ENCODE results near the gene MAML1.
"Not testable (repeated sequence)": the region's sequence is repeated elsewhere in the genome, so short reads cannot be mapped to it uniquely, and the experiment has no call there.

MAML1 gene

DNA sequence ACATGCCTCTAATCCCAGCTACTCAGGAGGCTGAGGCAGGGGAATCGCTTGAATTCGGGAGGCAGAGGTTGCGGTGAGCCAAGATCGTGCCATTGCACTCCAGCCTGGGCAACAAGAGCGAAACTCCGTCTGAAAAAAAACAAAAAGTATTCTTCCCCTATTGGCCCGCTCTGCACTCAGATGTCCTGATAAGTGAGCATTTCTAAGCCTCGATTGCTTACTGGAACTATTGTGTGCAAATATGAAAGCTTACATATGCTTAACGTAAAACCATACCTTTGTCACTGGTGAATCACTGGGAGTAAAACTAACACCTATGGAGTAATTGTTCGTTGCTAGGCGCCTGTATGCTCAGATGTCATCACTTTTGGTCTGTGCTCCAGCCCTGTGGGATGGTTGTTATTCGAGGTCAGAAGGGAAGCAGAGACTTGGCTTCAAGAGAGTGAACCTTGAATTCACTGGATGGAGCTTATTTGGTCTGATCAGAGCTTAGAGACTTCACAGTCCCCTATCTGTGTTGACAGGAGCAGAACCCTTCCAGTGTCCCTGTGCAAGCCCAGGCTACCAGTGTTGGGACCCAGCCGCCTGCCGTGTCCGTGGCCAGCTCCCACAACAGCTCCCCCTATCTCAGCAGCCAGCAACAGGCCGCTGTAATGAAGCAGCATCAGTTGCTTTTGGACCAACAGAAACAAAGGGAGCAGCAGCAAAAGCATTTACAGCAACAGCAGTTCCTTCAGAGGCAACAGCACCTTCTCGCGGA lies 35.9 kb downstream of the MAML1 start:
- DNase-seq (ENCODE audit: extremely low read depth in 1 of 2, low read depth in 1 of 2), result no peak

DNA sequence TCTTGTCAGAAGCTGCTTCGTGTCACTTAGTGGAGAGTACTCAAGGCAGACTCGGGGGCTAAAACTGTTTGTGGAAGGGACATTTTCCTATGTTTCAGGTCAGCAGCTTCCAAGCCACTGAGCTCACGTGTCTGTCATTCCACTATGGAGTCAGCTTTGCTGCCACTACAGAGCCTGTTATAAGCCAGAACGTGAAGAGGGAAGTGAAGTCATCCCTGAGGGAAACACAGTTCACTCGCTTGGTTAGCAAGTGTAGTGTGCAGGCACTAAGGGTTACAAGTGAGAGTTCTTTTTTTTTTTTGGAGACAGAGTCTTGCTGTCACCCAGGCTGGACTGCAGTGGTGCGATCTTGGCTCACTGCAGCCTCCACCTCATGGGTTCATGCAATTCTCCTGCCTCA lies 36.6 kb downstream of the MAML1 start:
- no peak for DNase-seq (ENCODE audit: extremely low read depth in 1 of 2, low read depth in 1 of 2)

- DNase-seq (ENCODE audit: extremely low read depth in 1 of 2, low read depth in 1 of 2), result no peak
These were observed 37.2 kb downstream of the MAML1 start for GRCh38 chr5:179769796-179770195.

- DNase-seq (ENCODE audit: extremely low read depth in 1 of 2, low read depth in 1 of 2), result no peak
These were observed 38.8 kb downstream of the MAML1 start for GRCh38 chr5:179771311-179771895.

DNA sequence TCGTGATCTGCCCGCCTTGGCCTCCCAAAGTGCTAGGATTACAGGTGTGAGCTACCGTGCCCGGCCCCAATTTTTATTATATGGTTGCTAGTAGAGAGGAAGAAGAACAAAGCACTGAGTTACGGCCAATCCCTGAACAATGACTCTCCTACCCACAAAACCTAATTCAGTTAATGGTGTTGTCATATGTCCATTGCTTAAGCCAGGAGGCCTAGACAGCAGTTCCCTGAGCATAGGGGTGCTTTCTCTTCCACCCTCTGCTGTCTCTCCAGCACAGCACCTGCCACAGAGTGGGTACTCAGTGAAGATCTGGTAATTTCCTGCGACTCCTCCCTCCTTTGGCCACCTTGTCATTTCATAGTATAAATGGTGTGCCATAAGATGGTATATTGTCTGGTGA lies 39.7 kb downstream of the MAML1 start:
- DNase-seq (ENCODE audit: extremely low read depth in 1 of 2, low read depth in 1 of 2), result no peak

DNA sequence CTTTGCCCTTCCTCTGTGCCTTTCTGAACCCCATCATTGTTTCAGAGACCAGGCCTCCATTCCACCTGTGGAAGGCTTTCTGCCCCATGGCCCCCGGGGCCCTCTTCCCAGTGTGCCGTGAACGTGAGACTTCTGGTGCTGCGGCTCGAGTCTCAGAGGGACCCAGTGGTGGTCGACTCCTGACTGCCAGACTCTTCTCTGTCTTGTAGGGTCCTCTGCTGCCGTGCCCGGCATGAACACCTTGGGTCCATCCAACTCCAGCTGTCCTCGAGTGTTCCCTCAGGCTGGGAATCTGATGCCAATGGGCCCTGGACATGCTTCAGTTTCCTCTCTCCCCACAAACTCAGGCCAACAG lies 41.0 kb downstream of the MAML1 start:
- DNase-seq (ENCODE audit: extremely low read depth in 1 of 2, low read depth in 1 of 2), result no peak

- DNase-seq (ENCODE audit: extremely low read depth in 1 of 2, low read depth in 1 of 2), result no peak
These were observed 41.8 kb downstream of the MAML1 start for GRCh38 chr5:179774442-179774841.

DNA sequence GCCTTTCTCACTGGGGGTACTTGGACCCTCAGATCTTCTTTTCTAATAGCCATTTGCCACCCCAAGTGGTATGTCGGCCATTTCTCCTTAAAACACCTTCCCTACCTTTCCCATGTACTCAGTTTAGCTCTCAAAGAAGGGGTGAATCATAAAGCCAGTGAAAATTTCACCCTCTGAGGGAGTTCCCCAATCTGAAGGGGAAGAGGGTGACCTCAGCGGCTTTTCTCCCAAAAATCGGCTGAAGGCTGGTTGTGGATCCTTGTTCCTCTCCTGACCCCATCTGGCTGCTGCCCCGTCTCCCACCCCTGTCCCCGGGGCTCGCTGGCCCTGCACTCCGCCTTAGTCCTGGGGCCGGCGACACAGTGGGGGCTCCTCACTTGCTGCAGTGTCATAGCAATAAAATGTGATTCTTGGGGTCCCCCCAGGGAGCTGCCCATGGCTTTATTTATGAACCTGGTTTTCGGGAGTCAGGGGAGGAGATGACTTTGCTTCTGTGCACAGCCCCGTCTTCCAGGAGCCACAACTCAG lies 43.9 kb downstream of the MAML1 start:
- no peak for DNase-seq (ENCODE audit: extremely low read depth in 1 of 2, low read depth in 1 of 2)

DNA sequence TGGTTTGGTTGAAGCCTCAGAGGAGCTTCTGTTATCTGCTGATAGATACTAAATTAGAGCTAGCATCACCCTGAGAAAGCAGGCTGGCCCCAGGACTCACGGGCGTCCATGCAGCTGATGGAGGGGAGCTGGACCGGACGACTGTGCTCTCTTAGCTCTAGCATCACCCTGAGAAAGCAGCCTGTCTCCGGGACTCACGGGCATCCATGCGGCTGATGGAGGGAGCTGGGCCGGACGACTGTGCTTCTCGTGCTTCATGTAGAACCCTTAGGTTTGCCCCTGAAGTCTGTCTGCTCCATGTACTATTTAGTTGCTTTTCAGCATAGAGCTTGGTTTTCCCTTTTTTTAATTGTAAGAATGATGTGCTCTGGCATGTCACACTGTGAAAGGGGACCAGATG lies 44.8 kb downstream of the MAML1 start:
- DNase-seq (ENCODE audit: extremely low read depth in 1 of 2, low read depth in 1 of 2), result no peak

DNA sequence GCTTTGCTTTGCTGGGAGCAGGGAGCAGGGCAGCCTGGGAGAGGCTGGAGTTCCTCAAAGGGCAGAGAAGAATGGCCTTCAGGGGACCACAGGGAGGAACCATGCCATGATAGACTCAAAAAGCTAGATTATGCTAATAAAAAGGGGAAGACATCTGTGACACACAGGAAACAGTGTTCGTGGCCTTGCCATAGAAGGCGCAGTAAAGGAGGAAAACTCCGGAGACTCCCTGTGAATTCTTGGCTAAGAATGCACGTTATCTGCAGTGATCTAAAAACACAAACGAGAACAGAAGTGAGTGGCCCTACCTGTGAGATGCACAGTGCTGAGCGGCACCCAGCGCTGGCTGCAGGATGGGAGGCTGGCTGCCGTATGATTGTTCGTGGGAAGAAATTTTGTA lies 45.3 kb downstream of the MAML1 start:
- DNase-seq (ENCODE audit: extremely low read depth in 1 of 2, low read depth in 1 of 2), result no peak

- no peak for DNase-seq (ENCODE audit: extremely low read depth in 1 of 2, low read depth in 1 of 2)
These were observed 46.0 kb downstream of the MAML1 start for GRCh38 chr5:179778591-179778990.

DNA sequence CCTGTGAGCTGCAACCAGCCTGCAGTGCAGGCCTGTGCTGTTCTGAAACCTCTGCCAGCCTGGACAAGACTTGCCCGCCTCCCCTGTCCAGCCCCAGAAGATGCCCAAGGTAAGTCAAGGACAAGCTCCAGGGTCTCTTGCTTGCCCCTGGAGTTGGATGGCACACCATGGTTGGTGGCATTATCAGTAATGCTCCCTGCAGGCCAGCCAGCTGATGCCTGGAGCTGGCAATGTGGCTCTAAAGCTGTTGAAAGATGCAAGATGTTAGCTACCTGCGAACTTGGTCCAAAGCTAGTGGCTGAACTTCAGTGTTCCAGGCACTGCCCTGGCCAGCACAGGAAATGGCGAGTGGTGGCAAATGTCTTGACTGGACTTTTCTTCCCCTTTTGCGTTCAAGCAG lies 47.2 kb downstream of the MAML1 start:
- DNase-seq (ENCODE audit: extremely low read depth in 1 of 2, low read depth in 1 of 2), result no peak

- no peak for DNase-seq (ENCODE audit: extremely low read depth in 1 of 2, low read depth in 1 of 2)
These were observed 47.7 kb downstream of the MAML1 start for GRCh38 chr5:179780362-179780761.

DNA sequence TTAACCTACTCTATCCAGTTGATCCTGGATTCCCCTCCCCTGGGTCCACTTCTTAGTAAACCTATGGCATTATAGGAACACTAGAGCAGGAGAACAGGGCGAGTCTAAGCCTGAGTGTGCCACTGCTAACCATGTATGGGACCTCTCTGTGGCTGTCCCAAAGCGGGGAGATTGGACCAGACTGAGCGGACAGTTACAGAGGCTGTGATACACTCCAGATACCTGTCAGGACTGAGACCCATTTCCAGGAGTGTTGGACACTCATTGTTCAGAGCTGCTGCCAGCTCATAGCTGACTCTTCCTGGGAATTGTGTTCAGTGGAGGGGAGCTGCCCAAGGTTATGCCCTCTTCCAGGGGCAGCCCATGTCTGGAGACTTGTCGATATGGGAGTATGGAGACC lies 49.2 kb downstream of the MAML1 start:
- DNase-seq (ENCODE audit: extremely low read depth in 1 of 2, low read depth in 1 of 2), result no peak

DNA sequence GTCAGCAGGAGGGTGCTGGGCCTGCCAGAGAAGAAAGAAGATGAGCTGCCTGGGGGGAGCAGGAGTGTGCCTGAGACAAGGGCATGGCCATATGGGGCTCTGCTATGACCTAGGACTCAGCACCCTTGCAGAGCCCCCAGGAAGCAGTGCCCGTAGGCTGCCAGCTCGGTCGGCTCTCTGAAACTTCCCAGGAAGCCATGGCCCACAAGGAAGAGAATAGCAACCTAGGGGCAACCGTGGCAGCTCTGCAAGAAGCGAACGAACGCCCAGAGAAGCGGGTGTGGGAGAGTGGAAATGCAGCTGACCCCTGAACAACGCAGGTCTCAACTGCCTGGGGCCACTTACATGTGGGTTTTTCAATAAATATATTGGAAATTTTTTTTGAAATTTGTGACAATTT lies 50.5 kb downstream of the MAML1 start:
- no peak for DNase-seq (ENCODE audit: extremely low read depth in 1 of 2, low read depth in 1 of 2)

- no peak for DNase-seq (ENCODE audit: extremely low read depth in 1 of 2, low read depth in 1 of 2)
These were observed 54.2 kb downstream of the MAML1 start for GRCh38 chr5:179786861-179787260.

GRCh38 chr5:179788193-179788854 lies 55.7 kb downstream of the MAML1 start:
- DNase-seq (ENCODE audit: extremely low read depth in 1 of 2, low read depth in 1 of 2), result no peak

DNA sequence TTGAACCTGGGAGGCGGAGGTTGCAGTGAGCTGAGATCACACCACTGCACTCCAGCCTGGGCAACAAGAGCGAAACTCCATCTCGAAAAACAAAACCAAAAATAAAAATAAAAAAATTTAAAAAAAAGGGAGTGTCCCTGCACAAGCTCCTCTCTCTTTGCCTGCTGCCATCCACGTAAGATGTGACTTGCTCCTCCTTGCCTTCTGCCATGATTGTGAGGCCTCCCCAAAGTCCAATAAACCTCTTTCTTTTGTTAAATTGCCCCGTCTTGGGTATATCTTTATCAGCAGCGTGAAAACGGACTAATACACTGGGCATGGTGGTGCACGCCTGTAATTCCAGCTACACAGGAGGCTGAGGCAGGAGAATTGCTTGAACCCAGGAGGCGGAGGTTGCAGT lies 56.7 kb downstream of the MAML1 start:
- DNase-seq (ENCODE audit: extremely low read depth in 1 of 2, low read depth in 1 of 2), result not testable (repeated sequence)

DNA sequence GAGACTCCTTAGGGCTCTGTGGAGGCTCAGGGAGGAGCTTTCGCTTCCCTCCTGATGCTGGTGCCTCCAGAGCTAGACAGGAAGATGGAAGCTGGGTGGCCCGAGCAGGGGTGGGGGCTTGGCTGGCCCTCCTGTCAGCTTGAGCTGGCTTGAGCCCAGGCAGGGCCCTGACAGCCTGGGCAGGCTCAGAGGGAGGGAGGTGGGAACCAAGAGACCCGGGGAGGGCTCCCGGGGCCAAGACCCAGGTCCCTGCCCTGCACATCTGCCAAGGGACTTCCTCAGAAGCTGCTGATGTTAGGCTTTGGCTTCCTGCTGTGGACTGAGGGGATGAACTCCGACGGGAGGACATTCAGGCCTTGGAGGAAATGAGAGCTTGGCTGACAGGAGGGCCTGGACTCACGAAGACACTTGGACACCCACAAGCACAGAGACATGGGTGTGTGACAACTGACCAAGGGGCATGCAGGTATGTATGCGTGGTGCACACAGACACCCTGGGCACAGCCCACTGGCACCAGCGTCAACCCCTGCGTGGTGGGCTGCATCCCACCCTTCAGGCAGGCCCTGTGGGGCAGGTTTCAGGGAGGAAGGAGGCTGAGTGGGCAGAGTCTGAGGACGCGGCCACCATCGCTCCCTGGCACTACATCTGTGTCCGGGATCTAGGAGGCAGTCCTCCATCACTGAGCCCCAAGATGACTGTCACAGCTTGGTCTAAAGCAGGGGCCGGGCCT lies 59.4 kb downstream of the MAML1 start:
- DNase-seq (ENCODE audit: extremely low read depth in 1 of 2, low read depth in 1 of 2), result no peak

- DNase-seq (ENCODE audit: extremely low read depth in 1 of 2, low read depth in 1 of 2), result no peak
These were observed 60.2 kb downstream of the MAML1 start for GRCh38 chr5:179792612-179793467.
